ENCODE results near the gene NSUN4.

NSUN4 gene

GRCh38 chr1:46368791-46369190 is 28.2 kb downstream of the NSUN4 start:
- no peak for DNase-seq

- DNase-seq: no peak
Observed at GRCh38 chr1:46369542-46370213, 29.1 kb downstream of the NSUN4 start.

- DNase-seq: no peak
Observed at GRCh38 chr1:46370214-46370633, 29.6 kb downstream of the NSUN4 start.

GRCh38 chr1:46372431-46372830 is 31.8 kb downstream of the NSUN4 start:
- DNase-seq: no peak

GRCh38 chr1:46379996-46380395 is 39.4 kb downstream of the NSUN4 start:
- no peak for DNase-seq

- DNase-seq: no peak
Observed at GRCh38 chr1:46380508-46380907, 39.9 kb downstream of the NSUN4 start.

GRCh38 chr1:46393510-46393909 is 52.9 kb downstream of the NSUN4 start:
- DNase-seq: no peak

GRCh38 chr1:46394108-46394871 is 53.7 kb downstream of the NSUN4 start, which contains the start of gene FAAH:
TSS of gene FAAH (plus strand) at chr1:46394317. CDS start at chr1:46394349, 32 bp downstream.
- peak; percentile 42 for DNase-seq

- no peak for DNase-seq
Observed at GRCh38 chr1:46394872-46395465, 54.4 kb downstream of the NSUN4 start.

GRCh38 chr1:46396441-46397398 is 56.1 kb downstream of the NSUN4 start:
- DNase-seq: no peak

GRCh38 chr1:46399307-46399706 is 58.7 kb downstream of the NSUN4 start:
- no peak for DNase-seq

- no peak for DNase-seq
Observed at GRCh38 chr1:46400421-46400820, 59.8 kb downstream of the NSUN4 start.

GRCh38 chr1:46401154-46401913 is 60.7 kb downstream of the NSUN4 start:
- DNase-seq: no peak

- no peak for DNase-seq
Observed at GRCh38 chr1:46401964-46402626, 61.5 kb downstream of the NSUN4 start.

- DNase-seq: no peak
Observed at GRCh38 chr1:46403916-46404315, 63.3 kb downstream of the NSUN4 start.

GRCh38 chr1:46404482-46405196 is 64.0 kb downstream of the NSUN4 start:
- no peak for DNase-seq

- DNase-seq: no peak
Observed at GRCh38 chr1:46405197-46405555, 64.6 kb downstream of the NSUN4 start.

GRCh38 chr1:46405724-46406123 is 65.1 kb downstream of the NSUN4 start:
- DNase-seq: no peak

GRCh38 chr1:46406881-46407608 is 66.4 kb downstream of the NSUN4 start:
- no peak for DNase-seq

GRCh38 chr1:46407636-46408035 is 67.0 kb downstream of the NSUN4 start:
- DNase-seq: no peak
